ENCODE data around the gene SLC25A36.

Gene SLC25A36

GRCh38 chr3:140941434-140942220, at the start of gene SLC25A36:
SLC25A36 (plus strand) TSS chr3:140941836; CDS start chr3:140942055, 219 bp downstream.
- peak; percentile 97 for DNase-seq

- DNase-seq: no peak
Measured at GRCh38 chr3:140896997-140897396, 44.6 kb upstream of the SLC25A36 start.

GRCh38 chr3:140898340-140899180, 43.1 kb upstream of the SLC25A36 start:
- DNase-seq: peak; percentile 57

- no peak for DNase-seq
Measured at GRCh38 chr3:140899363-140899762, 42.3 kb upstream of the SLC25A36 start.

GRCh38 chr3:140902791-140903190, 38.8 kb upstream of the SLC25A36 start:
- no peak for DNase-seq

GRCh38 chr3:140903196-140903595, 38.4 kb upstream of the SLC25A36 start:
- no peak for DNase-seq

GRCh38 chr3:140904521-140904920, 37.1 kb upstream of the SLC25A36 start:
- no peak for DNase-seq

GRCh38 chr3:140905559-140905958, 36.1 kb upstream of the SLC25A36 start:
- DNase-seq: no peak

GRCh38 chr3:140906785-140907184, 34.9 kb upstream of the SLC25A36 start:
- DNase-seq: no peak

- DNase-seq: no peak
Measured at GRCh38 chr3:140910860-140911259, 30.8 kb upstream of the SLC25A36 start.

- DNase-seq: no peak
Measured at GRCh38 chr3:140911822-140912221, 29.8 kb upstream of the SLC25A36 start.

GRCh38 chr3:140913728-140914127, 27.9 kb upstream of the SLC25A36 start:
- no peak for DNase-seq

- DNase-seq: no peak
Measured at GRCh38 chr3:140914384-140914945, 27.2 kb upstream of the SLC25A36 start.

- DNase-seq: no peak
Measured at GRCh38 chr3:140916603-140917002, 25.0 kb upstream of the SLC25A36 start.

GRCh38 chr3:140917772-140918171, 23.9 kb upstream of the SLC25A36 start:
- DNase-seq: peak; percentile 40

- DNase-seq: no peak
Measured at GRCh38 chr3:140920029-140920428, 21.6 kb upstream of the SLC25A36 start.

- no peak for DNase-seq
Measured at GRCh38 chr3:140922634-140923033, 19.0 kb upstream of the SLC25A36 start.

GRCh38 chr3:140924097-140924873, 17.4 kb upstream of the SLC25A36 start:
- DNase-seq: no peak

GRCh38 chr3:140927279-140928069, 14.2 kb upstream of the SLC25A36 start:
- no peak for DNase-seq

GRCh38 chr3:140929446-140929845, 12.2 kb upstream of the SLC25A36 start:
- no peak for DNase-seq

- no peak for DNase-seq
Measured at GRCh38 chr3:140931016-140931454, 10.6 kb upstream of the SLC25A36 start.

GRCh38 chr3:140931801-140932200, 9.8 kb upstream of the SLC25A36 start:
- DNase-seq: no peak

Data from NCI-H526 treated with DMSO at 0.1 percent for 48 hours (cell line).